GM12874 (cell line): Measurements from ENCODE around the gene RBMS3.

ENCODE experiments used
- TF ChIP-seq, protein P1 (sequence below): IDR thresholded peaks from 2 replicates; pipeline ENCODE4 v1.5.1; 2011; ENCODE audit warnings: low read depth, mild to moderate bottlenecking, control low read depth, low read length, moderate library complexity; ENCODE audit not compliant: insufficient read depth

Gene RBMS3

DNA sequence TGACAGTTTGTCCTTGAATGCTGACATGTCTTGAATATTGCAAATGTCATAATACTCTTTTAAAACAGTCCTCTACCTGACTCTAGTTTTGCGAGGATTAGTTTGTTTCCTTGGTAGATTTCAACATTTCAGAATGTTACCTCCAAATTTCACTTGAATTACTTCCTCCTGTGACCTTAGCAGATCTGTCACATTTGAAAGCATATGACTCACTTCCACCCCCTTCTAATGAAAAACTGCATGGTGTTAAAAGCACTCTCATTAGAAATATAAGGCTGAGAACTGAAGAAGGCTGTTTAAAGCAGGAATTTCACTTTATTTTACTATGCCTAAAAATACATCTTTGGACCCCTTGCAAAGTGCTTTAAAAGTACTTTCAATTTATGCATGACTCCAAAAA, 726.8 kb downstream of the RBMS3 start:
- TF ChIP-seq, protein P1, sequence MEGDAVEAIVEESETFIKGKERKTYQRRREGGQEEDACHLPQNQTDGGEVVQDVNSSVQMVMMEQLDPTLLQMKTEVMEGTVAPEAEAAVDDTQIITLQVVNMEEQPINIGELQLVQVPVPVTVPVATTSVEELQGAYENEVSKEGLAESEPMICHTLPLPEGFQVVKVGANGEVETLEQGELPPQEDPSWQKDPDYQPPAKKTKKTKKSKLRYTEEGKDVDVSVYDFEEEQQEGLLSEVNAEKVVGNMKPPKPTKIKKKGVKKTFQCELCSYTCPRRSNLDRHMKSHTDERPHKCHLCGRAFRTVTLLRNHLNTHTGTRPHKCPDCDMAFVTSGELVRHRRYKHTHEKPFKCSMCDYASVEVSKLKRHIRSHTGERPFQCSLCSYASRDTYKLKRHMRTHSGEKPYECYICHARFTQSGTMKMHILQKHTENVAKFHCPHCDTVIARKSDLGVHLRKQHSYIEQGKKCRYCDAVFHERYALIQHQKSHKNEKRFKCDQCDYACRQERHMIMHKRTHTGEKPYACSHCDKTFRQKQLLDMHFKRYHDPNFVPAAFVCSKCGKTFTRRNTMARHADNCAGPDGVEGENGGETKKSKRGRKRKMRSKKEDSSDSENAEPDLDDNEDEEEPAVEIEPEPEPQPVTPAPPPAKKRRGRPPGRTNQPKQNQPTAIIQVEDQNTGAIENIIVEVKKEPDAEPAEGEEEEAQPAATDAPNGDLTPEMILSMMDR = no peak

DNA sequence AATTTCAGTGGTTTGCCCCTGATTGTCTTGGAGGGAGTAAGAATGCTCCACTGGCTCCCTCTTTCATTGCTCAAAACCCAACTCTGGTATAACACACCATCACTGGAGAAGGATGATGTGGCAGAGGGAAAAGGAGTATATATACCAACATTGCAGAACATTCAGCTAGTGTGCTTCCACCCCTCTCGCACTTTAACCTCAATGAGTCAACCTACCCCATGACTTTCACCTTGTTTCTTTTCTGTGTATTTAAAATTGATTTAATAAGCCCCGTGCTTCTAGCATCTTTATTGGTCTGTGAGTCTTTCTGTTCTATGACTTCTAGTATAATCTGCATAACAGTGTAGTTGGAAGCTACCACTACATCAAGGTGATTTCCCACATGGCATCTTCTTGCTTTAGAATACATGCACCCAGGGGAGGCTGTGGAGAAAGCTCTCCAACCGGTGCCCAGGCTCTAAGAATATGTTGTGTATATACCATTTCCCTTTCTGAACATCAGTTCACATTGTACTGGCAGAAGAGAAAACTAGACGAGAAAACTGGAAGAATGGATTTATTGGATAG, 730.4 kb downstream of the RBMS3 start:
- TF ChIP-seq, protein P1 = no peak

DNA sequence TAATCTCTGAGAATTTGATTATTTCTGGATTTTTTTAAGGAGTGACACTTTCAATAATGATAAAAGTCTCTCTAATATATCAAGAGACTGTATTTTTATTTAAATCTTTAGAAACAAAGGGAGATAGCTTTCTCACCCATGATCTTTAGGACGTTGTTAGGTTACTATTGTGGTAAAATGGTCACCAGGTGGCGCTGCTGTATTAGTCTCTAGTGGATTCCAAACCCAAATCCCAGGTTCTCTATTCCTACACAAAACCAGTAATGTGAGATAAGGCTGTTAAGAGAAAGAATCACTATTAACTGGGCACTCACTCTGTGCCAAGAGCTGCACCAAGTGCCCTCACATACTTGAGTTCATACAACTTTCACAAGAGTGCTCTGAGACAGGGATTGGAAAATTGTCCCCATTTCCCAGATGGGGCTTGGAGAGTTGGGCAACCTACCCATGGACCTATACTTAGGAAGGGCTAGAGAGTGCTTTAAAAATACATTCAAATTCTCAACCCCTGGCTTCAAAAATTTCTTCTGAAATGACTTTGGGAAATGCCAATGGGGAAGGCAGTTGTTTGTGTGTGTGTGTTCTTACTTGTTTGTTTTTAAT, 732.2 kb downstream of the RBMS3 start:
- TF ChIP-seq, protein P1 = peak; percentile 51

DNA sequence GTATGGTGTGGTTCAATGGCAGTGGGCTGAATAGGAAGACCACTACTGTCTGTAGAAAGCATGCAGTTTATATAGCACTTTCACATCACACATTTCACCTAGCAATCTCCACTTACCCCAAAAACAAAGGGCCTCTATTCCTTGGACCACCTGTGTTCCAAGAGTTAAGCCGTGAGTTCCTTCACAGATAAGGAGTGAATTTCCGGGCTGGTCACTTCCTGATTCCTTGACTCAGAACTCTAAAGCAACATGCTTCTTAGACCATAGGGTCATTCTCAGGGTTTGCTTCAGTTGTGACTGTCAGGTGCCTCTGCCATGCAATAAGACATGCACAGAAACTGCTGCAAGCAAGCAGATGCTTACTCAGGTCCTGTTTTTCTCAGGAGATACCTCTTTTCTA, 737.0 kb downstream of the RBMS3 start:
- TF ChIP-seq, protein P1 = no peak

DNA sequence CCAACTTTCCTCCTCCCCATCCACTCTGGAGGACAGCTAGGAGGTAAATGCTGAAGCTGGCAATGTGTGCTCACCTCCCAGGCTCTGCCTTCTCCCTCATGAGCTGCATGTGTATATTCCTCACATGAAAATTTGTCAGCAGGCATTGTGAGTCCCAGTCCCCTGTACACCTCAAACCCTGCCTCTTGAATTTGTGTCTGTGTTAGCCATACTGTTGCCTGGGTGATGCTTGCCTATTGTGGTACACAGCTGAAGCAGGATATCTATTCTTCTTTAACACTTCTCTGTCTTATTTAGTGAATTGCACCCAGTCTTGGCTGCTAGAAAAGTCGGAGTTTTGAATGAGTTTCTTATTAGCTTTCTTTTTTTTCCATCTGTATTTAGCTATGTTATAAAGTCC, 739.5 kb downstream of the RBMS3 start:
- TF ChIP-seq, protein P1 = no peak

DNA sequence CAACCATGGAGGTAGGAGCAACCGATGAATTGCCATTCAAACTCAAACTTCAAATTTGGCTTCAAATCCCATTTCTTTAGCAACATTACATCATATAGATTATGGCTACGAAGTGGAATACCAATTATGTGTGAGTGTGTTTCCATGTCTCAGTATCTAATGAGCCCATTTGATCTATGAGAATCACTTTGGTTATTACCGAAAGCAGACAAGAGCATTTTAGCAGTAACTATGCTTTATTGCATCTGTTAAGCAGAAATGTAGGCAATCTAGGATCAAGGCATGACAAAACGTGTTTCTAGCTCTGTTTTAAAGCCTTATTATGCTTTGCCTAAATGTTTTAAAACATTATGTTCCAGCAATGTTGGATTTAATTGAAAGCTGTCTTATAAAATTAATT, 743.6 kb downstream of the RBMS3 start:
- TF ChIP-seq, protein P1 = no peak

DNA sequence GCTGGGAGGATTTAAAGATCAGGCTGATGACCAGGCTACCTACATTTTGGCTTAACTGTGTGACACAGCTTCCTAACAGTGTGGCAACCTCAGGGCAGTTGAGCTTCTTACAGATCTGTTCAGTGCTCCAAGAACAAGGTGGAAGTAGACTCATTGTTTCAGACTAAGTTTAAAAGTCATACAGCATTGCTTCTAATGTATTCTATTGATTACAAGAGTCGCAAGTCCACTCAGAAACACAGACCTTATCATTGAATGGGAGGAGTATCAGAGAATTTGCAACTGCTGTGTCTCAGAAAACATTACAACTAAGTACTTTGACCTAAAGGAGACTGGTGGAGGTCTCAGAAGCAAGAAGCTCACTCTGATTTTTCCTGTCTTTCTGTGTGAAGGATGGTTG, 746.0 kb downstream of the RBMS3 start:
- TF ChIP-seq, protein P1 = no peak
